Stimulated activated CD4-positive, alpha-beta T cell treated with anti-CD3 and anti-CD28 coated beads, TNF-alpha, amount 100 ng/mL, for 24 hours (primary cell): ENCODE data around the gene SPRYD7.
A peak's percentile ranks its signal among the peaks of the same experiment; 100 is the strongest.
"Not testable (repeated sequence)": the region's sequence is repeated elsewhere in the genome, so short reads cannot be mapped to it uniquely, and the experiment has no call there.

Experiments used
- DNase-seq, 3 experiments: peaks; one replicate each; pipeline ENCODE4 v3.0.0-alpha.2; 2020; ENCODE audit warnings: low read depth in 3 of 3

SPRYD7 gene

DNA sequence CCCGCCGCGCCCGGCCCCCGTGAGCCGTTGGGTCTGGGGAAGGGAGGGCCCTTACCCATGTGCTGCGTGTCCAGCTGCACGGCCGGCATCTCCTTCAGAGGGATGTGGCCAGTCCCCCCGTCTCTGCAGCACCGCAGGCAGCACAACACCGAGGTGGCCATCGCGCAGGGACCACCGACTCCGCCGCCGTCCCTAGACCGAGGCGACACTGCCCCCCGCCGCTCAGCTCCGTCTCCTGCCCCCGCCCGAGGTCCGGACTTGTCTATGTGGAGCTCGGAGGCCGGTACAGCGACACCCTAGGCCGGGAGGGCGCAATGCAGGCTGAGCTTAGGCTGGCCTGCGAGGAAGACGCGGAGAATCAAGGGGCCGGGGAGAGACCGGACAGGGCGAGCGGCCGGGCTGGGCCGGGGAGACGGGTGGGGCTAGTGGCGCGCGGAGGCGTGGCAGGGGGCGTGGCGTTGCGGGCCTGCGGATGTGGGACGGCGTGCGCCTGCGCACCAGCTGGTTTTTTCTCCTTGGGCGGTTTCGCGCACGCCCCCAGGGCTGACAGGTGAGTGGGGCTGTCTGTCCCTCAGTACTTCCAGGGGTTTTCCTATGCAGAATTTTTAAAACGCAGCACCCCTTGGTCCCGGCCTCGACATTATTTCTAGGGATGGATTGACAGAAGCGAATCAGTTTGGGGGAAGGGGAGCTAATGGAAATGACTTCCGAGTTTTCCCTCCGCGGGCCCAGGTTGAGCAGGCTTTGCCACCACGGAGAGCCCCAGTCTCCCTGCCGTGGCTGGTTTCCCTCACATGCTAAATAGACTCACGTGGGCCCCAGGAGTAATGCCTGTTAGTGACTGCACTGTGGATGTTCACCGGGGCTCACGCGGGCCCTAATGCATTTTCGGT is at the start of gene SPRYD7:
Gene SPRYD7, minus strand, starts transcription at position 266 of the 893 bp plus-strand sequence. Its CDS starts 105 bp downstream, at position 161.
- peak; percentile 85 to 95 (median 88) for DNase-seq

GRCh38 chr13:49985129-49985528 is 49.0 kb upstream of the SPRYD7 start:
- no peak for DNase-seq

GRCh38 chr13:49980266-49980665 is 44.1 kb upstream of the SPRYD7 start:
- DNase-seq, result no peak

- DNase-seq, result no peak
Observed at GRCh38 chr13:49977992-49978391, 41.9 kb upstream of the SPRYD7 start.

GRCh38 chr13:49976314-49977258 is 40.4 kb upstream of the SPRYD7 start:
- peak; percentile 54 to 72 (median 70) for DNase-seq

DNA sequence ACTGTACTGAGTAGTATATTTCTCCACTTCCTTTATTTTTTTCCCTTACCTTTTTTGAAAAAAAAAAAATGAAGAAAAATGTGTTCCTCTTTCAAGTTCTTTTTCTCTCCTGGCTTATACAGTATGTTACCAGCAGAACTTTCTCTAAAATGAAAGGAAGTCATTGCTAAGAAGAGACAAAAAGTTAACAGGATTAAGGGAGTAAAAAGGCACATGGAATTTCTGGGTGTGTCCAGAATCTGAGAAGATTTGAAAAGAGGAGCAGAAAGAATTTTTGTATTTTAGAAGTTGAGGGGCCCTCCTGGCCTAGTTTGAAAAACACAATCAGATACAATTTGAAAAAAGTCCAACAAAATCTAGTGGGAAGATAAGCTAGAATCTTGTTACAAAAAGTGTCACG is 39.7 kb upstream of the SPRYD7 start:
- DNase-seq, result no peak

DNA sequence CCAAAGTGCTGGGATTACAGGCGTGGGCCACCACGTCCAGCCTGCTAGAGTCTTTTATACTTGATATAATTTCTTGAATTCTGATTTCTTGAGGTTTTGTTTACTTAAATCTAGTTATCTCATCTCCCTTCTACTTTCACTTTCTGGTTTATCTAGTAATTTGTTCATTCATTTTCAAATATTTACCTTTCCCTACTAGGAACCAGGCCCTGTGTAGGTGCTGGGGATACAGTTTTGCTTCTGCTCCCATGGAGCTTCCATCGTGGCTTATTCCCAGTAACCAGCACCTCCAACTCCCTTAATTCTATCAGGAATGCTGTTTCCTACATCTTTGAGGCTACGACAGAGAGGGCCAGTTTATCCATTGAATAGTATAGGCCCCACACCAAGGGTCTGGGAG is 36.6 kb upstream of the SPRYD7 start:
- DNase-seq, result no peak

GRCh38 chr13:49967456-49967855 is 31.3 kb upstream of the SPRYD7 start:
- no peak for DNase-seq

- DNase-seq, result no peak
Observed at GRCh38 chr13:49958321-49958720, 22.2 kb upstream of the SPRYD7 start.

- DNase-seq, result no peak
Observed at GRCh38 chr13:49956131-49956530, 20.0 kb upstream of the SPRYD7 start.

- DNase-seq, result no peak
Observed at GRCh38 chr13:49954674-49955455, 18.7 kb upstream of the SPRYD7 start.

DNA sequence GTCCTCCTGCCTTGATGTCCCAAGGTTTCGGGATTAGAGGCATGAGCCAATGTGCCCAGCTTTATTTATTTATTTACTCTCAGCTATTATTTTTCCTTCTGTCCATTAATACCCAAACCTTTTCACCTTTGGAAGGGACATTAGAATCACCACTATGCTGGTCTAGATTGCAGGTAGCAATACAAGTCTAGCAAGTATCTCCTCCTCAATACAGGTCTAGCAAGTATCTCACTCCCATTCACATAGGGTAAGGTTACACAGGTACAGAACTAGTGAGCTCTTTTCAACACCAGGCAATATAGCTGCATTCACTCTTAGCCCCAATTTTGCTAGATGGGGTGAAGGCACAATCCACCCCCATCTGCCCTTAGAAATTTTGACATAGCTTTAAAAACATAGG is 17.4 kb upstream of the SPRYD7 start:
- DNase-seq, result no peak

GRCh38 chr13:49951754-49952535 is 15.8 kb upstream of the SPRYD7 start:
- DNase-seq, result no peak

GRCh38 chr13:49948777-49949270 is 12.7 kb upstream of the SPRYD7 start:
- not testable (repeated sequence) for DNase-seq

- no peak for DNase-seq
Observed at GRCh38 chr13:49939321-49939720, 3.2 kb upstream of the SPRYD7 start.

GRCh38 chr13:49938921-49939320 is 2.8 kb upstream of the SPRYD7 start:
- DNase-seq, result no peak

- no peak for DNase-seq
Observed at GRCh38 chr13:49938314-49938713, 2.2 kb upstream of the SPRYD7 start.

- DNase-seq, result no peak
Observed at GRCh38 chr13:49936968-49937273, 781 bp upstream of the SPRYD7 start.

GRCh38 chr13:49935171-49936074 is 717 bp downstream of the SPRYD7 start:
- DNase-seq, result peak; percentile 4 to 42 (median 4)

GRCh38 chr13:49933511-49933910 is 2.6 kb downstream of the SPRYD7 start:
- DNase-seq, result no peak
